ENCODE results near the gene TRIM44. TPM values are rescaled to one million over a fixed set of nuclear protein-coding genes. Genes with fewer than 3 reads are reported as not detected.
"Not testable (repeated sequence)": the region's sequence is repeated elsewhere in the genome, so short reads cannot be mapped to it uniquely, and the experiment has no call there.

The TRIM44 gene
- total RNA-seq, 1 donor from 2014 or later: 15.5 TPM

GRCh38 chr11:35633827-35634423 lies 28.6 kb upstream of the TRIM44 start:
- no peak for DNase-seq

- DNase-seq: no peak
Observed at GRCh38 chr11:35635933-35636332, 26.6 kb upstream of the TRIM44 start.

- DNase-seq: no peak
Observed at GRCh38 chr11:35639591-35640179, 22.9 kb upstream of the TRIM44 start.

GRCh38 chr11:35641171-35641897 lies 21.2 kb upstream of the TRIM44 start:
- no peak for DNase-seq

- DNase-seq: no peak
Observed at GRCh38 chr11:35641964-35642363, 20.6 kb upstream of the TRIM44 start.

GRCh38 chr11:35647421-35648093 lies 15.0 kb upstream of the TRIM44 start:
- no peak for DNase-seq

GRCh38 chr11:35650006-35650405 lies 12.6 kb upstream of the TRIM44 start:
- DNase-seq: no peak

- DNase-seq: no peak
Observed at GRCh38 chr11:35650467-35650866, 12.1 kb upstream of the TRIM44 start.

GRCh38 chr11:35651263-35651662 lies 11.3 kb upstream of the TRIM44 start:
- no peak for DNase-seq

GRCh38 chr11:35652786-35653185 lies 9.8 kb upstream of the TRIM44 start:
- DNase-seq: not testable (repeated sequence)

- no peak for DNase-seq
Observed at GRCh38 chr11:35654711-35655110, 7.9 kb upstream of the TRIM44 start.

GRCh38 chr11:35655254-35655653 lies 7.3 kb upstream of the TRIM44 start:
- no peak for DNase-seq

- DNase-seq: no peak
Observed at GRCh38 chr11:35655856-35656255, 6.7 kb upstream of the TRIM44 start.

- DNase-seq: no peak
Observed at GRCh38 chr11:35658020-35658948, 4.3 kb upstream of the TRIM44 start.

- DNase-seq: no peak
Observed at GRCh38 chr11:35661534-35661933, 1.0 kb upstream of the TRIM44 start.

GRCh38 chr11:35662061-35662648 lies 420 bp upstream of the TRIM44 start:
- DNase-seq: no peak

GRCh38 chr11:35663408-35663702 lies 780 bp downstream of the TRIM44 start:
- no peak for DNase-seq

- no peak for DNase-seq
Observed at GRCh38 chr11:35664977-35665441, 2.4 kb downstream of the TRIM44 start.

GRCh38 chr11:35667257-35667656 lies 4.7 kb downstream of the TRIM44 start:
- no peak for DNase-seq

GRCh38 chr11:35668350-35668749 lies 5.8 kb downstream of the TRIM44 start:
- DNase-seq: not testable (repeated sequence)

- DNase-seq: no peak
Observed at GRCh38 chr11:35671396-35672127, 9.0 kb downstream of the TRIM44 start.

All from tongue (tissue), 2 donors.